Activated CD4-positive, CD25-positive, alpha-beta regulatory T cell treated with anti-CD3 and anti-CD28 coated beads, Interleukin-2, amount 50 U/mL, for 72 hours (primary cell): Measurements from ENCODE around the gene DENND4B.

Experiments
- DNase-seq: peaks from one replicate; pipeline ENCODE4 v3.0.0; 2021

Gene DENND4B

GRCh38 chr1:153945131-153945794 is 1.3 kb downstream of the DENND4B start:
- peak; percentile 62 for DNase-seq

- DNase-seq = no peak
Observed at GRCh38 chr1:153944827-153945117, 1.7 kb downstream of the DENND4B start.

- DNase-seq = no peak
Observed at GRCh38 chr1:153944005-153944826, 2.3 kb downstream of the DENND4B start.

- no peak for DNase-seq
Observed at GRCh38 chr1:153942766-153943549, 3.6 kb downstream of the DENND4B start.

GRCh38 chr1:153941826-153942725 is 4.4 kb downstream of the DENND4B start:
- DNase-seq = no peak

GRCh38 chr1:153940756-153941155 is 5.8 kb downstream of the DENND4B start:
- DNase-seq = no peak

GRCh38 chr1:153939476-153939875 is 7.0 kb downstream of the DENND4B start:
- no peak for DNase-seq

GRCh38 chr1:153938996-153939395 is 7.5 kb downstream of the DENND4B start:
- no peak for DNase-seq

GRCh38 chr1:153937331-153937730 is 9.2 kb downstream of the DENND4B start:
- DNase-seq = no peak

GRCh38 chr1:153936011-153936802 is 10.3 kb downstream of the DENND4B start:
- no peak for DNase-seq

- DNase-seq = no peak
Observed at GRCh38 chr1:153934746-153935145, 11.8 kb downstream of the DENND4B start.

- no peak for DNase-seq
Observed at GRCh38 chr1:153933955-153934354, 12.6 kb downstream of the DENND4B start.

GRCh38 chr1:153933430-153933829 is 13.1 kb downstream of the DENND4B start:
- DNase-seq = no peak

GRCh38 chr1:153932156-153933131 is 14.1 kb downstream of the DENND4B start:
- no peak for DNase-seq

GRCh38 chr1:153929981-153930948 is 16.3 kb downstream of the DENND4B start:
- DNase-seq = no peak

- DNase-seq = no peak
Observed at GRCh38 chr1:153929426-153929825, 17.1 kb downstream of the DENND4B start.

GRCh38 chr1:153928791-153929341 is 17.7 kb downstream of the DENND4B start:
- DNase-seq = no peak

- DNase-seq = no peak
Observed at GRCh38 chr1:153928245-153928644, 18.3 kb downstream of the DENND4B start.

- no peak for DNase-seq
Observed at GRCh38 chr1:153926405-153926804, 20.1 kb downstream of the DENND4B start.
